Activated CD4-positive, alpha-beta memory T cell treated with anti-CD3 and anti-CD28 coated beads for 36 hours (primary cell): ENCODE measurements around the gene EFL1. TPM values are rescaled to one million over a fixed set of nuclear protein-coding genes. Genes with fewer than 3 reads are reported as not detected.
A peak's percentile ranks its signal among the peaks of the same experiment; 100 is the strongest.
"Not testable (repeated sequence)": the region's sequence is repeated elsewhere in the genome, so short reads cannot be mapped to it uniquely, and the experiment has no call there.

Experiments
- CTCF ChIA-PET: fragments of 350-600 bp; sonication (Branson Sonifier 250); formaldehyde crosslinking; loops from one replicate; lab custom pipeline; 2021; ENCODE audit warnings: antibody characterized with exemption, inconsistent platforms; lab: Charles Lee
- POLR2A ChIA-PET: fragments of 350-600 bp; sonication (Branson Sonifier 250); formaldehyde crosslinking; loops from one replicate; lab custom pipeline; 2021; ENCODE audit warnings: antibody characterized with exemption; lab: Charles Lee
- DNase-seq: peaks from one replicate; pipeline ENCODE4 v3.0.0-alpha.2; 2020
- H3K27ac Mint-ChIP-seq: one replicate; pipeline ENCODE4 v1.8.0; 2021; ENCODE audit warnings: mixed read lengths
- H3K27me3 Mint-ChIP-seq: one replicate; pipeline ENCODE4 v1.8.0; 2021; ENCODE audit warnings: mixed read lengths
- H3K36me3 Mint-ChIP-seq: one replicate; pipeline ENCODE4 v1.8.0; 2021; ENCODE audit warnings: mixed read lengths
- H3K4me1 Mint-ChIP-seq: one replicate; pipeline ENCODE4 v1.8.0; 2021; ENCODE audit warnings: low read depth, mixed read lengths
- H3K4me3 Mint-ChIP-seq: one replicate; pipeline ENCODE4 v1.8.0; 2021; ENCODE audit warnings: mild to moderate bottlenecking, mixed read lengths
- H3K9me3 Mint-ChIP-seq: one replicate; pipeline ENCODE4 v1.8.0; 2021; ENCODE audit warnings: mixed read lengths
- intact Hi-C: fragments of 100-400 bp; cut with micrococcal nuclease; formaldehyde crosslinking; loops from one replicate; pipeline ENCODE4 v1.15.1; 2023
- total RNA-seq, 2 experiments: library from RNA; stranded (reverse); gene quantifications; one replicate each; pipeline ENCODE4 v1.2.3, GENCODE V29; 2021

The EFL1 gene
- 10 to 100 TPM; 27.7 to 28.1 TPM for total RNA-seq

GRCh38 chr15:82262422-82263026 lies at the start of gene EFL1, which contains the start of gene SAXO2:
EFL1 (minus strand) TSS chr15:82262734; CDS start chr15:82261778, 956 bp downstream.
SAXO2 (plus strand) TSS chr15:82262818; CDS start chr15:82262880, 62 bp downstream.
- H3K9me3 Mint-ChIP-seq = no peaks in the 10 kb centered on the region

DNA sequence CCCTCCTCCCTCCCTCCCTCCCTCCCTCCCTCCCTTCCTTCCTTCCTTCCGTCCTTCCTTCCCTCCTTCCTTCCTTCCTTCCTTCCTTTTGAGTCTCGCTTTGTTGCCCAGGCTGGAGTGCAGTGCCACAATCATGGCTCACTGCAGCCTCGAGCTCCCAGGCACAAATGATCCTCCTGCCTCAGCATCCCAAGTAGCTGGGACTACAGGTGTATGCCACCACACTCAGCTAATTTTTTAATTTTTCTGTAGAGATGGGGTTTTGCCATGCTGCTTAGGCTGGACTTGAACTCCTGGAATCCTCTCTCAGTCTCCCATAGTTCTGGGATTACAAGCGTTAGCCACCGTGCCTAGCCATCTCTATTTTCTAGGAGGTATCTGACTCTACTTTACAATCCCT lies 48.8 kb upstream of the EFL1 start:
- H3K27ac Mint-ChIP-seq, intact Hi-C loops, H3K4me1 Mint-ChIP-seq: not testable (repeated sequence)

More at GRCh38 chr15:82262422-82263026, at the start of gene EFL1, which contains the start of gene SAXO2:
- peak within 1 kb of the TSS; percentile 88 for H3K4me3 Mint-ChIP-seq
- peak within 1 kb of the TSS; percentile 83 for H3K27ac Mint-ChIP-seq
- DNase-seq = peak; percentile 95
- H3K27me3 Mint-ChIP-seq = no peaks in the 10 kb centered on the region
- intact Hi-C loops = loop anchor here (2.0 to 10.0 kb wide), 3 partner anchors 24 to 958 kb away; partner anchors contain the start of gene MEX3B
- peaks cover 27% of the 10 kb centered on the region for H3K4me1 Mint-ChIP-seq
- H3K36me3 Mint-ChIP-seq = peaks cover 10% of the 10 kb centered on the region
- POLR2A ChIA-PET = interaction anchor here (0.8 to 1.6 kb wide), 5 partner anchors 11 to 960 kb away, joined by 3 to 6 read pairs (median 3); partner anchors contain the start of gene MEX3B
- CTCF ChIA-PET = interaction anchor here (0.6 to 1.4 kb wide), 2 partner anchors 24 to 996 kb away, joined by 3 read pairs; no protein-coding TSS in a partner anchor

GRCh38 chr15:82309802-82310201 lies 47.3 kb upstream of the EFL1 start:
- Mint-ChIP-seq H3K27ac (no peak overlapping the region), H3K4me3 (no peak overlapping the region), H3K9me3 (peaks cover 12% of the 10 kb centered on the region), H3K36me3 (peaks cover 8% of the 10 kb centered on the region), H3K27me3 (no peaks in the 10 kb centered on the region), H3K4me1 (peaks cover 6% of the 10 kb centered on the region)
- intact Hi-C loops = no loop called here
- no peak for DNase-seq
- ChIA-PET CTCF (no interaction called here), POLR2A (no interaction called here)

More for the DNA sequence above, 48.8 kb upstream of the EFL1 start:
- H3K4me3 Mint-ChIP-seq, DNase-seq, H3K27me3 Mint-ChIP-seq, H3K36me3 Mint-ChIP-seq, POLR2A ChIA-PET, CTCF ChIA-PET: not testable (repeated sequence)
- H3K9me3 Mint-ChIP-seq = peaks cover 12% of the 10 kb centered on the region

- H3K27ac Mint-ChIP-seq = no peak overlapping the region
- intact Hi-C loops = no loop called here
- DNase-seq = no peak
- no peaks in the 10 kb centered on the region for H3K27me3 Mint-ChIP-seq
- peaks cover 8% of the 10 kb centered on the region for H3K36me3 Mint-ChIP-seq
- peaks cover 12% of the 10 kb centered on the region for H3K9me3 Mint-ChIP-seq
- CTCF ChIA-PET = no interaction called here
- peaks cover 9% of the 10 kb centered on the region for H3K4me1 Mint-ChIP-seq
- POLR2A ChIA-PET = no interaction called here
- H3K4me3 Mint-ChIP-seq = no peak overlapping the region
Observed at GRCh38 chr15:82307714-82308081, 45.2 kb upstream of the EFL1 start.

DNA sequence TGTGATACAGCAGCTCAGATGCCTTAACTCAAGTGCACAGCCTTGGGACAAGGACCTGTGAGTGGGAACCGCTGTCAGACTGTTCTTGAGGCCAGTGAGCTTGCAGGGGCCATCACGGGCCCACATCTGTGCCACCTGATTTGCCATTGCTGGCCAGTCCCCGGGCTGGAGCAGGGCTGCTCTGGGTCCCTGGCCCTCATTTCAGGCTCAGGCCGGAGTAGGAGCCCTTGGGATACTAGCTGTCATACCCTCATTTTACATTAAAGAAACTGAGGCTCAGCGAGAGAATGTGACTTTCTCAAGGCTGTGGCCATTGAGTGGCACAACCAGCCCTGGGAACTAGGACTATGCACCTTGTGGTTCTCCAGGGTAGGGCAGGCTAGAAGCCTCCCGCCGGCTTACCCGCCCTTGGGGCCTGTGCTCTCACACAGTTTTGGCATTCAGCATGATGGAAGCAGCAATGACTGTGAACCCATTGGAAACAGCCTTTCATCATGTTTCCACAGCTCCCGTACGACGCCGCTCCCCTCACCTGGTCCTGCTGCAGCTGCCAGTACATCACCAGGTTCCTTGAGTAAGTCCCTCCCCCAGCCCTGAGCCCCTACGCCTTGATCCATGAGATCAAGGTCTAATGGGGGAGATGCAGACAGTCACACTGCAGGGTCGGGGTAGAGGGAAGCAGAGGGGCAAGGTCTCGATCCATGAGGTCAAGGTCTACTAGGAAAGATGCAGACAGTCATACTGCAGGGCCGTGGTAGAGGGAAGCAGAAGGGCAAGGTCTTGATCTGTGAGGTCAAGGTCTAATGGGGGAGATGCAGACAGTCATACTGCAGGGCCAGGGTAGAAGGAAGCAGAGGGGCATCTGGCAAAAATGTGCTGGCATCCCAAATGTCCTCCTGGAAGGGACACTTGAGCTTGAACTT lies 44.5 kb upstream of the EFL1 start:
- H3K4me1 Mint-ChIP-seq = peaks cover 9% of the 10 kb centered on the region
- peaks cover 12% of the 10 kb centered on the region for H3K9me3 Mint-ChIP-seq
- no peak overlapping the region for H3K4me3 Mint-ChIP-seq
- peak; percentile 5 for DNase-seq
- intact Hi-C loops = no loop called here
- H3K27me3 Mint-ChIP-seq = no peaks in the 10 kb centered on the region
- H3K27ac Mint-ChIP-seq = no peak overlapping the region
- H3K36me3 Mint-ChIP-seq = peaks cover 8% of the 10 kb centered on the region
- ChIA-PET POLR2A (no interaction called here), CTCF (no interaction called here)

DNA sequence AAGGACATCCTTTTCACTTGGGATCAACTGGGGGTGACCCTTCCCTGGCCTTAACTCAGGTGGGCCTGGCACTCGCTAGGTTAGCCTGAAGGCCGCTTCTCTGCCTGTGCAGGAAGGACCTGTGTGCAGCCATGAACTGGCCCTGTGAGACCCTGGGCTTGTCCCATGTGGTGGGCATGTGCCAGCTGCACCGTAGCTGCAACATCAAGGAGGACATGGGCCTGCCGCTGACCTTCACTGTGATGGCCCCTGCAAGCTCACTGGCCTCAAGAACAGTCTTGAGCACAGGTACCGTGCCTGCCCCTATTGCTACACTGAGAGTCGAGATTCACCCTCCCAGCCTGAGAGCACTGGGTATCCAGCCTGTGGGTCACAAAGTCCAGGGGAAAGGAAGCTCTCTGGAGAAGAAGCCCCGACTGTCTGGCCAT lies 43.1 kb upstream of the EFL1 start:
- CTCF ChIA-PET = no interaction called here

GRCh38 chr15:82304778-82305090 lies 42.2 kb upstream of the EFL1 start:
- H3K27ac Mint-ChIP-seq = no peak overlapping the region
- H3K9me3 Mint-ChIP-seq = no peaks in the 10 kb centered on the region
- peaks cover 9% of the 10 kb centered on the region for H3K4me1 Mint-ChIP-seq
- no peaks in the 10 kb centered on the region for H3K27me3 Mint-ChIP-seq
- intact Hi-C loops = no loop called here
- ChIA-PET POLR2A (no interaction called here), CTCF (no interaction called here)
- no peak for DNase-seq
- H3K36me3 Mint-ChIP-seq = no peaks in the 10 kb centered on the region
- no peak overlapping the region for H3K4me3 Mint-ChIP-seq

More for the DNA sequence above, 43.1 kb upstream of the EFL1 start:
- Mint-ChIP-seq H3K4me1 (peaks cover 9% of the 10 kb centered on the region), H3K9me3 (peaks cover 5% of the 10 kb centered on the region), H3K36me3 (peaks cover 5% of the 10 kb centered on the region), H3K4me3 (no peak overlapping the region), H3K27ac (no peak overlapping the region), H3K27me3 (no peaks in the 10 kb centered on the region)
- no peak for DNase-seq
- intact Hi-C loops = no loop called here
- POLR2A ChIA-PET = no interaction called here

GRCh38 chr15:82303956-82304777 lies 41.6 kb upstream of the EFL1 start:
- DNase-seq = no peak
- intact Hi-C loops = no loop called here
- Mint-ChIP-seq H3K27ac (no peak overlapping the region), H3K4me3 (no peak overlapping the region), H3K4me1 (peaks cover 9% of the 10 kb centered on the region), H3K27me3 (no peaks in the 10 kb centered on the region), H3K36me3 (no peaks in the 10 kb centered on the region), H3K9me3 (no peaks in the 10 kb centered on the region)
- CTCF ChIA-PET = no interaction called here
- POLR2A ChIA-PET = no interaction called here

GRCh38 chr15:82301296-82302016 lies 38.9 kb upstream of the EFL1 start:
- no peak overlapping the region for H3K4me3 Mint-ChIP-seq
- H3K27ac Mint-ChIP-seq = no peak overlapping the region
- no peaks in the 10 kb centered on the region for H3K27me3 Mint-ChIP-seq
- intact Hi-C loops = no loop called here
- ChIA-PET POLR2A (no interaction called here), CTCF (no interaction called here)
- DNase-seq = no peak
- no peaks in the 10 kb centered on the region for H3K36me3 Mint-ChIP-seq
- H3K9me3 Mint-ChIP-seq = no peaks in the 10 kb centered on the region
- H3K4me1 Mint-ChIP-seq = peaks cover 17% of the 10 kb centered on the region

DNA sequence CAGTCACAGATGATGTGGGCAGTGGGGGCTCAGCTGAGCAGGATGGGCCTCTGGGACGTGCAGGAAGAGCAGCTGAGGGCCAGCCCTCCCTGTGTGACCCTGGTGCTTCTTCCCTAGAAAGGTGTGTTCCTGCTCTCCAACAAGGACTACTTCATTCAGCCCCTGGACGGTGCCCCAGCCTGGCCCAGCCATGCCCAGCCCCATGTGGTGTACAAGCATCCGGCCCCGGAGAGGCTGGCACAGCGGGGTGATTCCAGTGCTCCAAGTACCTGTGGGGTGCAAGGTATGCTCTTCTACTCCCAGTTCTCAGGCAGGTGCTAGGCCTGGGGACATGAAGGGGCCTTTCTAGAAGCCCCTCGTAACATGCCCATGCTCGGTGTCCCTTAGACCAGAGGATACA lies 38.3 kb upstream of the EFL1 start:
- intact Hi-C loops = no loop called here
- no peak overlapping the region for H3K4me3 Mint-ChIP-seq
- H3K27ac Mint-ChIP-seq = no peak overlapping the region
- H3K9me3 Mint-ChIP-seq = no peaks in the 10 kb centered on the region
- CTCF ChIA-PET = no interaction called here
- DNase-seq = no peak
- H3K36me3 Mint-ChIP-seq = no peaks in the 10 kb centered on the region
- peaks cover 17% of the 10 kb centered on the region for H3K4me1 Mint-ChIP-seq
- POLR2A ChIA-PET = no interaction called here
- H3K27me3 Mint-ChIP-seq = no peaks in the 10 kb centered on the region

DNA sequence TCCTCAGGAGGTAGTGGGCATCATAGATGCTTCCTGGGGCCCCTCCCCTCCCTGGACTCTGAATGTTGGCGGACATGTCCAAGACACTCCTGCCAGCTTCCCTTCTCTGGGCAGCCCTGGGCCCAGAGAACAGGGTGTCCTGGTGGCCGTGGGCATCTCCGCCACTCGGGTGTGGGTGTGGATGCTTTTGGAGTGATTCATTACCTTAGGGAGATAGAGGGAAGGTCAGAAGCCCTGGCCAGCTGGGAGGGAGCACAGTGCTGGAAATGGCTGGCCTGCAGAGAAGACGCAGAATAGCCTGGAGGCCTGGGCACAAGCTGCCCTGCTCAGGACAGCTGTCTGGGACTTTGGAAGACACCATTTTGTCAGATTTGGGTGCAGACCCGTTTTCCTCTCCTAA lies 37.8 kb upstream of the EFL1 start:
- H3K36me3 Mint-ChIP-seq, CTCF ChIA-PET, intact Hi-C loops, H3K4me3 Mint-ChIP-seq, H3K27ac Mint-ChIP-seq, POLR2A ChIA-PET, H3K9me3 Mint-ChIP-seq, H3K27me3 Mint-ChIP-seq, DNase-seq: not testable (repeated sequence)
- H3K4me1 Mint-ChIP-seq = peaks cover 17% of the 10 kb centered on the region
